ENCODE data around the gene OR8K1.

DNA sequence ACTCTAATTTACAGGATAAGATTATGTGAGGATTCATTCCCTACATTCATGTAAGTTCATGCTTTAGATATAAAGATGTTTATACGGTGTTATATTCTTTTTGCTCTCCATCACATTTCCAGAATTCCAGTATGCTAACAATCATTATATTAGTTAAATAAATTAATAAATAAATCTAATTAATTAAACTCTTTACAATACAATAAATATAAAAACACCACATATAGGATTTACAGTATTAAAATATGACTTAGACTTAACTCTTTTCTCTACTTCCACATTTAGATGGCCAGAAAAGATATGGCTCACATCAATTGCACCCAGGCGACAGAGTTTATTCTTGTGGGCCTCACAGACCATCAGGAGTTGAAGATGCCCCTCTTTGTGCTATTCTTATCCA lies 29.5 kb downstream of the OR8K1 start, which contains the start of gene OR8U1:
- TF ChIP-seq, protein P1, sequence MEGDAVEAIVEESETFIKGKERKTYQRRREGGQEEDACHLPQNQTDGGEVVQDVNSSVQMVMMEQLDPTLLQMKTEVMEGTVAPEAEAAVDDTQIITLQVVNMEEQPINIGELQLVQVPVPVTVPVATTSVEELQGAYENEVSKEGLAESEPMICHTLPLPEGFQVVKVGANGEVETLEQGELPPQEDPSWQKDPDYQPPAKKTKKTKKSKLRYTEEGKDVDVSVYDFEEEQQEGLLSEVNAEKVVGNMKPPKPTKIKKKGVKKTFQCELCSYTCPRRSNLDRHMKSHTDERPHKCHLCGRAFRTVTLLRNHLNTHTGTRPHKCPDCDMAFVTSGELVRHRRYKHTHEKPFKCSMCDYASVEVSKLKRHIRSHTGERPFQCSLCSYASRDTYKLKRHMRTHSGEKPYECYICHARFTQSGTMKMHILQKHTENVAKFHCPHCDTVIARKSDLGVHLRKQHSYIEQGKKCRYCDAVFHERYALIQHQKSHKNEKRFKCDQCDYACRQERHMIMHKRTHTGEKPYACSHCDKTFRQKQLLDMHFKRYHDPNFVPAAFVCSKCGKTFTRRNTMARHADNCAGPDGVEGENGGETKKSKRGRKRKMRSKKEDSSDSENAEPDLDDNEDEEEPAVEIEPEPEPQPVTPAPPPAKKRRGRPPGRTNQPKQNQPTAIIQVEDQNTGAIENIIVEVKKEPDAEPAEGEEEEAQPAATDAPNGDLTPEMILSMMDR (IDR thresholded peaks at IDR 0.05), result no peak
- TF ChIP-seq MXI1 (IDR thresholded peaks at IDR 0.05; ENCODE audit: low read depth, low read length), result no peak

All from SK-N-SH (cell line).